Neuron (in vitro differentiated cells): ENCODE results near the gene LILRB5.
"Not testable (repeated sequence)": the region's sequence is repeated elsewhere in the genome, so short reads cannot be mapped to it uniquely, and the experiment has no call there.

ENCODE experiments used
- H2AFZ ChIP-seq: one replicate; pipeline ENCODE4 v1.6.1; 2013; ENCODE audit warnings: low read depth, mild to moderate bottlenecking, inconsistent platforms, low read length, moderate library complexity
- H3K27me3 ChIP-seq: one replicate; pipeline ENCODE4 v1.6.1; 2013; ENCODE audit warnings: low read length; ENCODE audit not compliant: insufficient read depth
- H3K36me3 ChIP-seq: one replicate; pipeline ENCODE4 v1.6.1; 2013; ENCODE audit warnings: low read length; ENCODE audit not compliant: insufficient read depth
- H3K4me1 ChIP-seq: one replicate; pipeline ENCODE4 v1.6.1; 2013; ENCODE audit warnings: low read length; ENCODE audit not compliant: insufficient read depth
- H3K4me3 ChIP-seq: 2 replicates; pipeline ENCODE4 v1.5.1; 2013; ENCODE audit warnings: mild to moderate bottlenecking, low read length, moderate library complexity
- H3K9me3 ChIP-seq: one replicate; pipeline ENCODE4 v1.6.1; 2013; ENCODE audit warnings: low read length

LILRB5 gene

DNA sequence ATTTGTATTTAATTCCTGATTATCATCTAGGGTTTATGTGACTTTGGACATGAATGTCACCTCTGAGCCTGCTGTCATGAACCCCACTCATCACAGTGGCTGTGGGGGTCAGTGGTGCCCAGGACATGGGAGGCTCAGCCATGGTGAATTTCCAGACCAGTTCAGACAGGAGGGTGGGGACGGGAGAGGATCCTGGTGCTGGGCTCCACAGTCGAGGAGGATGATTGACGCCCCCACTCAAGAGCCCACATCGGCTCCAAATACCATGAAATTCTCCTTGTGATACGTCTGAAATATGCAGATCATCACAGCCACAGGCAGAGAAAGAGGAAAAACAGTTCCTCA, 33.2 kb downstream of the LILRB5 start:
- not testable (repeated sequence) for H3K36me3 ChIP-seq, H3K9me3 ChIP-seq, H3K4me1 ChIP-seq, H2AFZ ChIP-seq, H3K27me3 ChIP-seq, H3K4me3 ChIP-seq

DNA sequence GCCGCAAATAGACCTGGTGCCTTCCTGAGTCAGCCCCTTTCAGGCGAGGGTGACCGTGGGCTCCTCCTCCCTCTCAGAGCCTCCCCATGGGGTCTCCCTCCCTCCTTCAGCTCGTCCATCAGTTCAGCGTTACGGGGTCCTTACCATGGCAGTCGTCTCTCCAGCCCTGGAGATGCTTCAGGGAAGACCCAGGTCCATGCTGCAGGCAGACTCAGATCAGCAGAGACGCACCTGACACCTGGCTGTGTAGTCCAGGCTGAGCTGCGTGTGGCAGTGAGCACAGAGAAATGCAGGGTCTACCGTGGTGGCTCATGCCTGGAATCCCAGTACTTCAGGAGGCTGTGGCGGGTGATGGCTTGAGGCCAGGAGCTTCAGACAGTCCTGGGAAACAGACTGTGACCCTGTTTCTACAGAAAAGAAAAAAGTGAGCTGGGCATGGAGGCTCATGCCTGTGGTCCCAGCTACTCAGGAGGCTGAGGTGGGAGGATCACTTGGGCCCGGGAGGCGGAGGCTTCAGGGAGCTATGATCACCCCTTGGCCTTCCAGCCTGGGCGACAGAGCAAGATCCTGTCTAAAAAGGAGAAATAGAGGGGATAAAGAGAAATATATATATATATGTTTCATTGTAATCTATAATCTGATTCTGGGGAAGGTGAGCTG, 33.7 kb downstream of the LILRB5 start:
- not testable (repeated sequence) for H3K36me3 ChIP-seq

DNA sequence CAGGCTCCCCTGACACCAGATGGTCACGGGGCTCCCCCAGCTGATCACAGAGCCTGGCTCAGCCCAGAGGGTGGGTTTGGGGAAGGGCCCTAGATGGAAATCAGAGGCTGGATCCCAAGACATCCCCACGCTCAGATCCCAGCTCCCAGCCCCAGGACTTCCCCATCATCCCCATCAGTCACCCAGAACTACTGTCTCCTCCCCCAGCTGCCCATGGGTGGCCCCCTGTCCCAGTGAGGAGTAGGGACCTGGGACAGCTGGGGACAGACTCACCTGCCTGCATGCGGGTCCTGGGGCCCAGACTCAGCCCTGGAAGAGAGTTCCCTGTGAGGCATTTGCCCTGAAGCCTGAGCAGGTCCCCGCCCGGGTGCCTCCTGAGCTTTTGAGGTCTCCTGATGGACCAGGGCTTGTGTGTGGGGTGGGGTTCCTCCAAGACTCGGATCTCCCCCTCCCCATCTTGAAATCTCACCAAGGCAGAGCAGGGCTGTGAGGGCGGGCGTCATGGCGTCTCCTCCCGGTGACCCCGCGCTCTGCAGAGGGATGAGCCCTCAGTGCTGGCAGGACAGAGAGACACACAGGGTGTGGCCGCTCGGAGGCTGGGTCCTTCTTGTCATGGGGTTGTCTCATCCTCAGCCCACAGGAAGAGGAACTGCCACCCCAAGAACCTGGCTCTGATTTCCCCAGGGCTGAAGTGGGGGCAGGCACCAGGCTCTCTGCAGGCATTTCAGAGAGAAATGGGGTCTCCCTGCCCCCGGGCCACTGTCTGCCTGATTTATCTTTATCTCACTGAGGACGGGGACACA, 34.4 kb downstream of the LILRB5 start, which contains the start of gene LILRB3:
TSS of gene LILRB3 (minus strand) at position 534 of the 803 bp plus-strand sequence. CDS start at position 503, 31 bp downstream.
- H3K36me3 ChIP-seq, H3K9me3 ChIP-seq, H3K4me1 ChIP-seq, H3K27me3 ChIP-seq, H2AFZ ChIP-seq, H3K4me3 ChIP-seq: not testable (repeated sequence)

More for the DNA sequence above, 33.7 kb downstream of the LILRB5 start:
- H3K4me3 ChIP-seq, H3K4me1 ChIP-seq, H3K27me3 ChIP-seq, H2AFZ ChIP-seq, H3K9me3 ChIP-seq: not testable (repeated sequence)

DNA sequence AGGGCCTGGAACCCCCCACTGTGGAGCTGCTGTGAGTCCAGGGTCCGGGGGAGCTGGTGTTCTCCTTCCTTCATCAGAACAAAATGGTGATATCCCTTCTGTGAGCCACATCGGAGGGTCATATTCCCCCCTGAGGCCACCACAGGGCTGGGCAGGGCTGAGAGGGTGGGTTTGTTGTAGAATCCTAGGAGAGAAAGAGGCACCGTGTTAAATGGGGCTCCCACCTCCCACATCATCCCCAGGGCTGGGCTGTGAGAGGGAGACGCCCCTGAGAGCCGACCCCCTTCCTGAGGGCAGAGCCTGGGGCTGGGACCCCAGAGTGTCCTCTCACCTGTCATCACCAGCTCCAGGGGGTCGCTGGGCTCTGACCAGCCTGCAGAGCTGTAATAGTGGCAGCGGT, 35.1 kb downstream of the LILRB5 start:
- not testable (repeated sequence) for H3K4me1 ChIP-seq, H3K4me3 ChIP-seq, H3K9me3 ChIP-seq, H2AFZ ChIP-seq, H3K36me3 ChIP-seq, H3K27me3 ChIP-seq

DNA sequence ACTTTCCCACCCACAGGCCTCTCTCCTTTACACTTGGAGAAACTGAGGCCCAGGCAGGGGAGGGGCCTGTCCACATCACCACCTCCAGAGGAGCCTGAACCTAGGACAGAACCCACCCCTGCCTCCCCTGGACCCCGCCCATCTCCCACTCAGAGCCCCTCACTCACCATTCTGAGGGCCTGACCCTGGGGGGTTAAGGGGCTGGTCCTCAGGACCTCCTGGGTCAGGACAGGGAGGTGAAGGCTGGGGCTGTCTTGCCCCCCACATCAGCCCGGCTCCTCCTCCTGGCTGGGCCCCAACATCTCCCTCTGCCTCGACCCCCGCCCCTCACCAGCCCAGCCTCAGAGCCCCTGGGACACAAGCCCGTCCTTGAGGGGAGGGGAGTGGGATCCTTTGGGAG, 37.4 kb downstream of the LILRB5 start:
- not testable (repeated sequence) for H3K4me3 ChIP-seq

DNA sequence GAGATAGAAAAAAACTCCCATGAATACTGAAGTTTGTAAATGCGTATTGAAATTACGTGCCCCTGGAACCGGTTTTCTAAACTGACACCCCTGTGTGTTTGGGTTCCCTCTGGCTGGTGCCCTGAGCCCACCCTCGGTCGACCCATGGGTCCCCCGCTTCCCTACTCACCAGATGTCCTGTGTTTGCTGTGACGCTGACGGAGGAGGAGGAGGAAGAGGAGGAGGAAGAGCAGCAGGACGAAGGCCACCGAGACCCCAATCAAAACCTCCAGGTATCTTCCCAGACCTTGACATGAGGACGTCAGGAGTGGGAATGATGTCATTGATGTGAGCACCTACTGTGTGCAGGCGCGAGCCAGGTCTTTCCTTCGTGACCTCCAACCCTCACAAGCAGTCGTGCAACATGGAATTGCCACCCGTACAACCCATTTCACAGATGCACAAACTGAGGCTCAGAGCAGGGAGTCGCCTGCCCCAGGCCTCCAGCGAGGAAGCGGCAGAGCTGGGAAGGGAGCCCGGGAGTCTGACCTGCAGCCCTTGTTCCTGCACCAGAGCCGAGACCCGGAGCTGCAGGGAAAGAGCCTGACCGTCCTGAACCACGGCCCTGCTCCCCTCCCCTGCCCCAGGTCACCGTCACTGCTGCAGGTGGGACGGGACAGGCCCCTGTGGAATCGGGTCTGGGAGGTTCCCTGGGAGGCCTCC, 38.0 kb downstream of the LILRB5 start:
- no peak overlapping the region for H2AFZ ChIP-seq
- H3K27me3 ChIP-seq, result no peaks in the 10 kb centered on the region
- no peaks in the 10 kb centered on the region for H3K9me3 ChIP-seq
- H3K4me1 ChIP-seq, result peaks cover 2% of the 10 kb centered on the region
- no peak overlapping the region for H3K4me3 ChIP-seq
- H3K36me3 ChIP-seq, result no peaks in the 10 kb centered on the region

More for the DNA sequence above, 37.4 kb downstream of the LILRB5 start:
- H3K27me3 ChIP-seq, H3K4me1 ChIP-seq, H2AFZ ChIP-seq, H3K9me3 ChIP-seq, H3K36me3 ChIP-seq: not testable (repeated sequence)

DNA sequence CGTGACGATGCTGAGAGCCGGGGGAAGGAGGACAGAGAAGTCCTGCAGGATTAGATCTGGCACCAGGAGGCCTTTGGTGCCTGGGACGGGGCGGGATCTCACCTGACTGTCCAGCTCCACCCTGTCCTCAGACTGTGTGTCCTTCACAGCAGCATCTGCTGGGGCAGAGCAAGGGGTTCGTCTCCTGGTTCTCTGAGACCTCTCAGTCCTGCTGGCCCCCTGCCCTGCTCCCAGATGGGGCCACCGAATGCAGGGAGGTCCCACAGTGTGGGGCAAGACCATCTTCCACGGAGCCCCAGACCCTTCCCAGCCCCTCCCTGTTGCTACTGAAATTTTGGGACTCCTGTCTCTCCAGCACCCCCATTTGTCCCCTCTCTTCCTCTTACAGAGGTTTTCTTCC, 38.8 kb downstream of the LILRB5 start:
- Histone ChIP-seq H3K4me3 (no peak overlapping the region), H3K9me3 (no peaks in the 10 kb centered on the region), H3K4me1 (peaks cover 2% of the 10 kb centered on the region), H2AFZ (no peak overlapping the region), H3K36me3 (no peaks in the 10 kb centered on the region), H3K27me3 (no peaks in the 10 kb centered on the region)

DNA sequence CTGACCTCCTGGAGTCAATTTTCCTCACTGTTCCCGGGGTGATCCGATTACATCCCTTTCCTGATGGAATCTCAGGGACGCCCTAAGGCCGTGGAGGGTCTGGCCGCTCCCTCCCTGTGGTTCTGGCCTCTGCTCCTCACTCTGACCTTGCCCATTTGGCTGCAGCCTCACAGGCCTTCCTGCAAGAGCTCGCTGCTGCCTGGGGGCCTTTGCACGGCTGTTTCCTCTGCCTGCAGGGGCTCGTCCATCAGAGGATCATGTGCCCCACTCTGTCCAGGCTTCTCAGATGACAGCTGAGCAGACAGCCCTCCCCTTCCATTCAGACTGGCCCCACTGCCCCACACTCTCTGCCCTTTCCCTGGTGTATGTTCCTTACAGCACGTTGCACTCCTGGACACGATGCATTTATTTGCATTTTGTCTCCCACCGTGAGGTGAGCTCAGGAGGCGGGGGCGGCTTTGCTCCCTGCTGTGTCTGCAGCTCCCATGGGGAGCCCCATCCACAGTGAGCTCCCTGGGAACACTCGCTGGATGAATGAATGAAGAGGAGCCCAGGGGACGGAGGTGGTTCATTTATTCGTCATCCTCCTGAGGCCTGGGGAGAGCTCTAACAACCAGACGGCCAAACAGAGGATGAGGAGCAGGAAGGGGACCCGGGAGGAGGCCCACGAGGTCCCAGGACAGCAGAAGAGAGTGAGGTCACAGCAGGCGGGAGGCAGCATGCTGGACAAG, 39.4 kb downstream of the LILRB5 start:
- H3K36me3 ChIP-seq, H3K4me3 ChIP-seq, H3K9me3 ChIP-seq, H3K27me3 ChIP-seq, H3K4me1 ChIP-seq, H2AFZ ChIP-seq: not testable (repeated sequence)

DNA sequence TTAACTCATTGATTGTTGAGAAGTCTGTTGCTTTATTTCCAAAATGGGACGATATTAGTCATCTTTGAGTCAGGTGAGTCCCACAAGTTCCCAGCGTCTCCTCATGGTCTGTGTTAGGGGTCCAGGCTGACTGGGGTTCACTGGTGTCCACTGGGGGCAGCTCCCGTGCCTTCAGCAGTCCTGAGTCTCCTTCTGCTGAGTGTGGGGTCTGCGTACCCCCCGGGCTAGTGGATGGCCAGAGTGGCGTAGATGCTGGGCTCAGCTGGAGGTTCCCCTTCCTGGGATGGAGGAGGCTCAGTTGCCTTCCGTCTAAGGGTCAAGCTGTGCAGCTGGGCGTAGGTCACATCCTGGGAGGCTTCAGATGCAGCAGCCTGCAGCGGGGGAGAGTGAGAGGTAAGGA, 40.2 kb downstream of the LILRB5 start:
- Histone ChIP-seq H3K4me3 (no peak overlapping the region), H3K36me3 (no peaks in the 10 kb centered on the region)

DNA sequence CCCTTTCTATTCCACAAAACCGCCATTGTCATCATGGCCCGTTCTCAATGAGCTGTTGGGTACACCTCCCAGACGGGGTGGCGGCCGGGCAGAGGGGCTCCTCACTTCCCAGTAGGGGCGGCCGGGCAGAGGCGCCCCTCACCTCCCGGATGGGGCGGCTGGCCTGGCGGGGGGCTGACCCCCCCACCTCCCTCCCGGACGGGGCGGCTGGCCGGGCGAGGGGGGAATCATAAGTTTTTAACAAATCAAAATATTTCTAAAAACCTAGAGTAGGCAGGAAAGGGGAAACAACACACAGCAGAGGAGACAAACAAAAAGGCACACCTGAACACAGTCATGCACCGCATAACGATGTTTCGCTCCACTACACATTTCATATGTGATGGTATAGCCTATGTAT, 42.3 kb downstream of the LILRB5 start:
- H3K4me3 ChIP-seq, result not testable (repeated sequence)

More for the DNA sequence above, 40.2 kb downstream of the LILRB5 start:
- Histone ChIP-seq H2AFZ (no peak overlapping the region), H3K27me3 (no peaks in the 10 kb centered on the region), H3K4me1 (peaks cover 2% of the 10 kb centered on the region), H3K9me3 (no peaks in the 10 kb centered on the region)

DNA sequence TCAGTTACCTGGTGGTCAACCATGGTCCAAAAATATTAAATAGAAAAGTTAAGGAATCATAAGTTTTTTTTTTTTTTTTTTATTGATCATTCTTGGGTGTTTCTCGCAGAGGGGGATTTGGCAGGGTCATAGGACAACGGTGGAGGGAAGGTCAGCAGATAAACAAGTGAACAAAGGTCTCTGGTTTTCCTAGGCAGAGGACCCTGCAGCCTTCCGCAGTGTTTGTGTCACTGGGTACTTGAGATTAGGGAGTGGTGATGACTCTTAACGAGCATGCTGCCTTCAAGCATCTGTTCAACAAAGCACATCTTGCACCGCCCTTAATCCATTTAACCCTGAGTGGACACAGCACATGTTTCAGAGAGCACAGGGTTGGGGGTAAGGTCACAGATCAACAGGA, 42.9 kb downstream of the LILRB5 start:
- not testable (repeated sequence) for H3K9me3 ChIP-seq, H2AFZ ChIP-seq, H3K4me1 ChIP-seq, H3K4me3 ChIP-seq, H3K27me3 ChIP-seq, H3K36me3 ChIP-seq

More for the DNA sequence above, 42.3 kb downstream of the LILRB5 start:
- H2AFZ ChIP-seq, H3K4me1 ChIP-seq, H3K36me3 ChIP-seq, H3K9me3 ChIP-seq, H3K27me3 ChIP-seq: not testable (repeated sequence)

DNA sequence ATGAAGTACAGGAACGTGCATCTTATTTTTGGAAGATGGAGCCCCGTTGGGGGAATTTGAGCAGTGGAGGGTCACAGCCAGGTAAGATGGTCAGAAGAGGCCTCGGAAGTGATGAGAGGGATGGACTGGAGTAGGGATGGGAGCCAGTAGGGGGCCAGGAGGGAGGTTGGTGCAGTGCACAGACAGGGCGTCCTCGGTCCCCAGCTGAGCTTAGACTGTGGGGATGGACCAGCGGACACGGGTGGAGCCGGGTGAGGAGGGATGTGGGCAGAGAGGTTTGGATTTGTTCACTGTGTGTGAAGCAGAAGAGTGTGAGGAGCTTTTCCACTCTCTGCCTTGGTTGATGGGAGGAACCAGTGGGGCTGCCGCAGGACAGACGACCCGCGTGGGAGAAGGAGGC, 45.8 kb downstream of the LILRB5 start:
- Histone ChIP-seq H3K36me3 (peaks cover 21% of the 10 kb centered on the region), H3K4me3 (no peak overlapping the region), H3K27me3 (no peaks in the 10 kb centered on the region), H3K4me1 (peaks cover 15% of the 10 kb centered on the region), H2AFZ (no peak overlapping the region), H3K9me3 (no peaks in the 10 kb centered on the region)
